OCI-LY7 (cell line): ENCODE results near the gene HAGHL. TPM values are rescaled to one million over a fixed set of nuclear protein-coding genes. Genes with fewer than 3 reads are reported as not detected.

ENCODE experiments used
- BruUV-seq: library from RNA; stranded (reverse); fragments of 400-500 nt; replicated peaks from 2 replicates; lab custom pipeline; 2021; lab: Mats Ljungman, UMichigan
- CTCF ChIA-PET: fragments of 300-600 bp; sonication (Branson Sonifier 250); formaldehyde crosslinking; loops from one replicate; lab custom pipeline; 2022; ENCODE audit warnings: antibody characterized with exemption; ENCODE audit not compliant: unreplicated experiment; lab: Charles Lee
- POLR2A ChIA-PET: fragments of 300-600 bp; sonication (Branson Sonifier 250); formaldehyde crosslinking; loops from one replicate; lab custom pipeline; 2022; ENCODE audit warnings: antibody characterized with exemption; lab: Charles Lee
- DNase-seq: peaks from one replicate; pipeline ENCODE4 v3.0.0-alpha.2; 2015; ENCODE audit warnings: low spot score
- H2AFZ ChIP-seq: fragments of 200-600 bp; sonication (generic), shearing (Covaris generic); 2 replicates; pipeline ENCODE4 v1.6.1; 2014; ENCODE audit warnings: mild to moderate bottlenecking, antibody characterized with exemption, low read length, moderate library complexity
- H3K27ac ChIP-seq: fragments of 200-600 bp; sonication (generic); 2 replicates; pipeline ENCODE4 v1.5.1; 2014; ENCODE audit warnings: mixed run types, low read depth, mild to moderate bottlenecking, moderate library complexity, low read length, inconsistent platforms; ENCODE audit not compliant: poor library complexity, severe bottlenecking
- H3K36me3 ChIP-seq: fragments of 200-600 bp; sonication (generic); 2 replicates; pipeline ENCODE4 v1.6.1; 2014; ENCODE audit warnings: mild to moderate bottlenecking, antibody characterized with exemption, low read length, moderate library complexity, mixed read lengths; ENCODE audit not compliant: insufficient read depth
- H3K4me1 ChIP-seq: fragments of 200-600 bp; sonication (generic); 2 replicates; pipeline ENCODE4 v1.5.1; 2014; ENCODE audit warnings: mild to moderate bottlenecking, low read length; ENCODE audit not compliant: insufficient read depth, poor library complexity, severe bottlenecking
- H3K4me2 ChIP-seq: fragments of 200-600 bp; sonication (generic); 2 replicates; pipeline ENCODE4 v1.6.1; 2014; ENCODE audit warnings: mild to moderate bottlenecking, low read length
- H3K4me3 ChIP-seq: fragments of 200-600 bp; sonication (generic); 2 replicates; pipeline ENCODE4 v1.5.1; 2014; ENCODE audit warnings: mild to moderate bottlenecking, low read depth, low read length; ENCODE audit not compliant: poor library complexity, severe bottlenecking
- H3K79me2 ChIP-seq: fragments of 200-600 bp; sonication (generic); 2 replicates; pipeline ENCODE4 v1.6.1; 2016; ENCODE audit warnings: low read depth, mild to moderate bottlenecking, low read length, moderate library complexity, mixed read lengths; ENCODE audit not compliant: insufficient read depth
- H3K9me2 ChIP-seq: fragments of 200-600 bp; sonication (generic); 2 replicates; pipeline ENCODE4 v1.6.1; 2016; ENCODE audit warnings: mild to moderate bottlenecking, low read length, mixed read lengths; ENCODE audit not compliant: insufficient read depth
- H3K9me3 ChIP-seq: fragments of 200-600 bp; sonication (generic); 2 replicates; pipeline ENCODE4 v1.6.1; 2014; ENCODE audit warnings: mild to moderate bottlenecking, mixed run types, low read length, mixed read lengths
- H4K20me1 ChIP-seq: fragments of 200-600 bp; sonication (generic); 2 replicates; pipeline ENCODE4 v1.6.1; 2014; ENCODE audit warnings: mild to moderate bottlenecking, antibody characterized with exemption, low read length, moderate library complexity, mixed read lengths; ENCODE audit not compliant: insufficient read depth
- CTCF ChIP-seq: fragments of 200-600 bp; sonication (generic); conservative IDR thresholded peaks from 2 replicates; pipeline ENCODE4 v1.5.1; 2014; ENCODE audit warnings: mild to moderate bottlenecking, antibody characterized with exemption, low read length, moderate library complexity, mixed read lengths
- EZH2phosphoT487 ChIP-seq: fragments of 200-600 bp; sonication (generic); IDR thresholded peaks from 2 replicates; pipeline ENCODE4 v1.6.1; 2018; ENCODE audit warnings: low read depth, borderline replicate concordance, mild to moderate bottlenecking, mixed run types, antibody characterized with exemption, low read length, moderate library complexity, mixed read lengths
- intact Hi-C: fragments of 100-400 bp; cut with micrococcal nuclease; formaldehyde crosslinking; loops from one replicate; pipeline ENCODE4 v1.10.0; 2022; ENCODE audit not compliant: unreplicated experiment
- total RNA-seq, 2 experiments: library from RNA; depleted of rRNA in 1 of 2; stranded (reverse); fragments of >200 nt in 1 of 2; shearing (Covaris generic) in 1 of 2; gene quantifications; 2 replicates each; pipeline ENCODE4 v1.2.3, GENCODE V29; 2014 to 2022

HAGHL gene
- total RNA-seq, 2 experiments from 2014 or later, result 30.8 to 57.9 TPM

GRCh38 chr16:720447-720989 is 6.4 kb upstream of the HAGHL start:
- peaks cover 63% of the 10 kb centered on the region for H3K4me1 ChIP-seq

GRCh38 chr16:720990-721764 is 5.7 kb upstream of the HAGHL start, which contains the start of gene ANTKMT:
TSS of gene ANTKMT (plus strand) at chr16:721146. CDS start at chr16:721275, 129 bp downstream.
- Histone ChIP-seq H3K9me3 (no peaks in the 10 kb centered on the region), H3K79me2 (no peaks in the 10 kb centered on the region), H3K36me3 (0 out of 2 replicates have a peak, but pooled peaks cover 10% of the 10 kb centered on the region), H2AFZ (peak within 1 kb of the TSS; percentile 31; the same call in 1 of the 2 replicates), H3K4me3 (peak within 1 kb of the TSS; percentile 95), H3K27ac (peak within 1 kb of the TSS; percentile 93), H3K4me1 (peaks cover 62% of the 10 kb centered on the region), H3K9me2 (no peaks in the 10 kb centered on the region), H4K20me1 (no peaks in the 10 kb centered on the region), H3K4me2 (peak within 1 kb of the TSS; percentile 88)
- intact Hi-C loops, result loop anchor here (2.0 to 5.0 kb wide), 2 partner anchors 18 to 39 kb away; partner anchors contain the start of genes JMJD8 and STUB1
- ChIA-PET CTCF (interaction anchor here (0.5 to 0.7 kb wide), 2 partner anchors 16 to 1434 kb away, joined by 3 to 4 read pairs; partner anchors contain the start of gene TRAF7), POLR2A (interaction anchor here (0.6 to 3.2 kb wide), 5 partner anchors 9 to 991 kb away, joined by 4 to 26 read pairs (median 5); partner anchors contain the start of genes CHTF18 and RPUSD1)
- TF ChIP-seq CTCF (no peak), EZH2phosphoT487 (no peak)
- peak; percentile 96 for DNase-seq
- no TSS peak for BruUV-seq

More at GRCh38 chr16:720447-720989, 6.4 kb upstream of the HAGHL start:
- TF ChIP-seq CTCF (peak; percentile 58), EZH2phosphoT487 (no peak)
- H2AFZ ChIP-seq, result peak overlapping the region; percentile 31; the same call in 1 of the 2 replicates
- POLR2A ChIA-PET, result interaction anchor here (0.5 to 3.2 kb wide), 4 partner anchors 8 to 30 kb away, joined by 3 to 26 read pairs (median 3); partner anchors contain the start of gene WDR24
- no TSS peak for BruUV-seq
- peak; percentile 83 for DNase-seq
- H3K4me3 ChIP-seq, result peak overlapping the region; percentile 95
- intact Hi-C loops, result loop anchor here (2.0 to 5.0 kb wide), 2 partner anchors 18 to 38 kb away; partner anchors contain the start of genes JMJD8 and STUB1
- CTCF ChIA-PET, result interaction anchor here (0.5 to 0.7 kb wide), 2 partner anchors 20 to 1435 kb away, joined by 4 read pairs; partner anchors contain the start of genes CIAO3 and TRAF7
- no peaks in the 10 kb centered on the region for H3K9me2 ChIP-seq
- no peaks in the 10 kb centered on the region for H3K9me3 ChIP-seq
- peak overlapping the region; percentile 88 for H3K4me2 ChIP-seq
- H3K36me3 ChIP-seq, result 0 out of 2 replicates have a peak, but pooled peaks cover 10% of the 10 kb centered on the region
- H3K79me2 ChIP-seq, result no peaks in the 10 kb centered on the region
- peak overlapping the region; percentile 93 for H3K27ac ChIP-seq
- no peaks in the 10 kb centered on the region for H4K20me1 ChIP-seq
